CD14-positive monocyte (primary cell): ENCODE measurements around the gene UNC50. TPM values are rescaled to one million over a fixed set of nuclear protein-coding genes. Genes with fewer than 3 reads are reported as not detected.

Source experiments
- DNase-seq, 3 donors: peaks; one replicate each; pipeline ENCODE4 v3.0.0-alpha.2; 2011 to 2022
- H2AFZ ChIP-seq: 2 replicates; pipeline ENCODE4 v1.6.0; 2012; ENCODE audit warnings: mild to moderate bottlenecking, low read depth, low read length, inconsistent platforms; ENCODE audit not compliant: insufficient read depth, poor library complexity, severe bottlenecking
- H3K27ac ChIP-seq, 2 donors: 1 replicate in 1 of 2; 2 replicates in 1 of 2; pipeline ENCODE4 v1.5.1; 2012 to 2013; ENCODE audit warnings: low read length in 2 of 2, control low read depth in 1 of 2, inconsistent platforms in 1 of 2, low read depth in 1 of 2, mild to moderate bottlenecking in 1 of 2
- H3K27me3 ChIP-seq, 2 donors: one replicate each; pipeline versions ENCODE4 v1.6.0 to v1.6.1; 2011 to 2013; ENCODE audit warnings: low read length in 2 of 2; ENCODE audit not compliant: control insufficient read depth in 2 of 2, insufficient read depth in 2 of 2
- H3K36me3 ChIP-seq, 2 donors: replicated peaks in 1 of 2; 1 replicate in 1 of 2; 2 replicates in 1 of 2; pipeline versions ENCODE4 v1.5.1 to v1.6.1; 2012 to 2013; ENCODE audit warnings: low read length in 2 of 2, control low read depth in 1 of 2, inconsistent platforms in 1 of 2, mild to moderate bottlenecking in 1 of 2; ENCODE audit not compliant: insufficient read depth in 2 of 2, control insufficient read depth in 1 of 2
- H3K4me1 ChIP-seq, 2 donors: 1 replicate in 1 of 2; 2 replicates in 1 of 2; pipeline versions ENCODE4 v1.5.1 to v1.6.1; 2012 to 2013; ENCODE audit warnings: low read length in 2 of 2, control low read depth in 1 of 2, inconsistent platforms in 1 of 2, mild to moderate bottlenecking in 1 of 2, moderate library complexity in 1 of 2; ENCODE audit not compliant: insufficient read depth in 2 of 2, control insufficient read depth in 1 of 2
- H3K4me2 ChIP-seq: replicated peaks from 2 replicates; pipeline ENCODE3; 2012; ENCODE audit warnings: low read length, moderate library complexity, mild to moderate bottlenecking; ENCODE audit not compliant: poor library complexity, severe bottlenecking; ENCODE audit errors: extremely low read depth
- H3K4me3 ChIP-seq, 3 experiments: fragments of 200-600 bp in 1 of 3; sonication (generic) in 1 of 3; replicated peaks in 1 of 3; 1 replicate in 2 of 3; 2 replicates in 1 of 3; pipeline ENCODE4 v1.5.1; 2011 to 2013; ENCODE audit warnings: low read length in 3 of 3, mild to moderate bottlenecking in 3 of 3, control low read depth in 2 of 3, low read depth in 2 of 3, inconsistent platforms in 1 of 3, moderate library complexity in 1 of 3
- H3K79me2 ChIP-seq: 2 replicates; pipeline ENCODE4 v1.6.0; 2012; ENCODE audit warnings: mild to moderate bottlenecking, control low read depth, inconsistent platforms, low read length, moderate library complexity; ENCODE audit not compliant: insufficient read depth
- H3K9ac ChIP-seq: 2 replicates; pipeline ENCODE4 v1.6.0; 2017; ENCODE audit warnings: low read length, mild to moderate bottlenecking; ENCODE audit not compliant: insufficient read depth, poor library complexity, severe bottlenecking
- H3K9me3 ChIP-seq, 2 donors: replicated peaks in 1 of 2; 1 replicate in 1 of 2; 2 replicates in 1 of 2; pipeline versions ENCODE4 v1.5.1 to v1.6.1; 2012 to 2013; ENCODE audit warnings: low read length in 2 of 2, control low read depth in 1 of 2; ENCODE audit not compliant: control insufficient read depth in 1 of 2, insufficient read depth in 1 of 2
- H4K20me1 ChIP-seq: 2 replicates; pipeline ENCODE4 v1.6.0; 2012; ENCODE audit warnings: mild to moderate bottlenecking, low read length, control low read depth, moderate library complexity; ENCODE audit not compliant: insufficient read depth
- H3K27ac Mint-ChIP-seq, 7 donors: one replicate each; pipeline ENCODE4 v1.8.0; 2020; ENCODE audit warnings: mild to moderate bottlenecking in 7 of 7, mixed read lengths in 7 of 7, moderate library complexity in 6 of 7, inconsistent platforms in 2 of 7
- H3K27me3 Mint-ChIP-seq, 3 donors: one replicate each; pipeline ENCODE4 v1.8.0; 2021 to 2022; ENCODE audit warnings: low read depth in 3 of 3, mild to moderate bottlenecking in 3 of 3, mixed read lengths in 3 of 3, moderate library complexity in 3 of 3, inconsistent platforms in 1 of 3
- H3K36me3 Mint-ChIP-seq, 2 donors: one replicate each; pipeline ENCODE4 v1.8.0; 2020; ENCODE audit warnings: mixed read lengths in 2 of 2, inconsistent platforms in 1 of 2, mild to moderate bottlenecking in 1 of 2
- H3K4me1 Mint-ChIP-seq: one replicate; pipeline ENCODE4 v1.8.0; 2020; ENCODE audit warnings: mild to moderate bottlenecking, mixed read lengths
- H3K4me3 Mint-ChIP-seq, 2 donors: one replicate each; pipeline ENCODE4 v1.8.0; 2020; ENCODE audit warnings: mild to moderate bottlenecking in 2 of 2, mixed read lengths in 2 of 2, moderate library complexity in 1 of 2
- H3K9me3 Mint-ChIP-seq, 7 donors: one replicate each; pipeline ENCODE4 v1.8.0; 2020 to 2022; ENCODE audit warnings: mixed read lengths in 7 of 7, mild to moderate bottlenecking in 6 of 7, moderate library complexity in 6 of 7, inconsistent platforms in 2 of 7
- WGBS: methylation state at CpG from one replicate; pipeline ENCODE4 v1.1.5; 2013; ENCODE audit warnings: missing lambda C conversion rate; ENCODE audit not compliant: insufficient coverage; 5-methylcytosine and 5-hydroxymethylcytosine counted together
- intact Hi-C, 2 donors: fragments of 100-400 bp; cut with micrococcal nuclease; formaldehyde crosslinking; loops; one replicate each; pipeline versions ENCODE4 v1.15.0 to v1.15.1; 2023
- polyA minus RNA-seq: library from RNA; depleted of rRNA, polyadenylated mRNA; stranded (reverse); fragments of >200 nt; gene quantifications from 2 replicates; pipeline ENCODE4 v1.2.3, GENCODE V29; 2012
- polyA plus RNA-seq, 3 donors: library from polyadenylated mRNA; depleted of rRNA in 1 of 3; unstranded in 2 of 3; stranded (reverse) in 1 of 3; fragments of 300-500 nt in 2 of 3; fragments of >200 nt in 1 of 3; fragmentation: Illumina TruSeq in 2 of 3; gene quantifications; 1 replicate in 2 of 3; 2 replicates in 1 of 3; pipeline ENCODE4 v1.2.3, GENCODE V29; 2012 to 2021
- total RNA-seq, 12 experiments: library from RNA in 1 of 12; stranded (reverse) in 1 of 12; fragments of 120-200 nt in 1 of 12; gene quantifications; one replicate each; pipeline ENCODE4 v1.2.4 and lab custom pipeline; 2013 to 2026; ENCODE audit warnings: mixed read lengths in 6 of 12, inconsistent platforms in 1 of 12
- TF ChIP-seq, protein P1 (sequence below): fragments of 200-600 bp; IDR thresholded peaks from one replicate; pipeline ENCODE4 v1.8.0; 2022; ENCODE audit warnings: antibody characterized with exemption, mild to moderate bottlenecking

Gene UNC50, protein sequence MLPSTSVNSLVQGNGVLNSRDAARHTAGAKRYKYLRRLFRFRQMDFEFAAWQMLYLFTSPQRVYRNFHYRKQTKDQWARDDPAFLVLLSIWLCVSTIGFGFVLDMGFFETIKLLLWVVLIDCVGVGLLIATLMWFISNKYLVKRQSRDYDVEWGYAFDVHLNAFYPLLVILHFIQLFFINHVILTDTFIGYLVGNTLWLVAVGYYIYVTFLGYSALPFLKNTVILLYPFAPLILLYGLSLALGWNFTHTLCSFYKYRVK
- total RNA-seq (2013) = 48.6 TPM
- polyA plus RNA-seq (10 to 100 TPM; 32.5 to 72.0 (median 62.8) TPM), polyA minus RNA-seq (13.7 and 21.2 TPM in 2 replicates), total RNA-seq (lab: John Stamatoyannopoulos, UW) (21.4 to 43.8 (median 31.1) reads per million in 11 experiments)

DNA sequence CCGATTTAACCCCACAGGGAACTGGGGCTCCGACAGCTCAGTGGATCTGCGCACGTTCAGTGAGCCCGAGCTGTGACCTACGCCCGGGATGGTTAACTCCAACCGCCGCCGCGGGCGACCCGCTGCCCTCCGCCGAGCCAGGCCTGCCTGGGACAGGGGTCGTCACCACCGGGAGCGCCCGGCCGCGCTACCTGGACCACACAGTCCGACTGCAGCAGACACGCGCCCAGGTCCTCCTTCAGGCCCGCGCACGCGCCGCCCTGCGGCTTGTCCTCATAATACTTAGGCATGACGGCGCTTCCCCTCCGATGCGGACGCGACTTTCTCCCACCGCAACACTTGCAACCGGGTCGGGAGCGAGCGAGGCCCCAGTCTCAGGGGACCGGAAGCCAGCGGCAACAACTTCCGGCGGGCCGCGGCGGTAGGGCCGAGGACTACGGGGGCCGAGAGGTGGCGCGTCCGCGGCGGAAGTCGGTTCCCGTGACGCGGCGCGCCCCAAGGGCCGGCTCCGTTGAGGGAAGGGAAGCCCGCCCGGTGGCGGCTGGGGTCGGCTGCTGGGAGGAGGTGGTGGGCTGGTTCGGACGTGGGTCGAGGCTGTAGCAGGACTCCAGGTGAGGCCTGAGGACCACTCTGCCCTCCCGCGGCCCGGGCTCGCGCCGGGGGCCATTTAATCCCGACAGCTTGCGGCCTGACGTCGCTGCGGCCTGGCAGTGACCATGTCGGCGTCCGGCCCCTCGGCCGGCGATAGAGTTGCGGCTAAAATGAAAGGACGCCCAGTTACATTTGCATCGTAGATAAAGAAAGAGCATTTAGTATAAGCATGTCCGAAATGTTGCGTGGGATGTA, at the start of gene UNC50, which contains the start of gene COA5:
Gene UNC50 (plus strand): TSS at position 474 of the 846 bp plus-strand sequence. CDS start 1,171 bp downstream, outside the sequence.
Gene COA5 (minus strand): TSS at position 397 of the 846 bp plus-strand sequence. CDS start 107 bp downstream, at position 290.
- TF ChIP-seq, protein P1, sequence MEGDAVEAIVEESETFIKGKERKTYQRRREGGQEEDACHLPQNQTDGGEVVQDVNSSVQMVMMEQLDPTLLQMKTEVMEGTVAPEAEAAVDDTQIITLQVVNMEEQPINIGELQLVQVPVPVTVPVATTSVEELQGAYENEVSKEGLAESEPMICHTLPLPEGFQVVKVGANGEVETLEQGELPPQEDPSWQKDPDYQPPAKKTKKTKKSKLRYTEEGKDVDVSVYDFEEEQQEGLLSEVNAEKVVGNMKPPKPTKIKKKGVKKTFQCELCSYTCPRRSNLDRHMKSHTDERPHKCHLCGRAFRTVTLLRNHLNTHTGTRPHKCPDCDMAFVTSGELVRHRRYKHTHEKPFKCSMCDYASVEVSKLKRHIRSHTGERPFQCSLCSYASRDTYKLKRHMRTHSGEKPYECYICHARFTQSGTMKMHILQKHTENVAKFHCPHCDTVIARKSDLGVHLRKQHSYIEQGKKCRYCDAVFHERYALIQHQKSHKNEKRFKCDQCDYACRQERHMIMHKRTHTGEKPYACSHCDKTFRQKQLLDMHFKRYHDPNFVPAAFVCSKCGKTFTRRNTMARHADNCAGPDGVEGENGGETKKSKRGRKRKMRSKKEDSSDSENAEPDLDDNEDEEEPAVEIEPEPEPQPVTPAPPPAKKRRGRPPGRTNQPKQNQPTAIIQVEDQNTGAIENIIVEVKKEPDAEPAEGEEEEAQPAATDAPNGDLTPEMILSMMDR = no peak
- H3K27me3 Mint-ChIP-seq = no peaks in the 10 kb centered on the region
- no peaks in the 10 kb centered on the region for H3K9me3 Mint-ChIP-seq
- H3K36me3 Mint-ChIP-seq = peaks cover 35 to 43% of the 10 kb centered on the region in 2 donors
- Histone ChIP-seq H3K79me2 (peaks cover 57% of the 10 kb centered on the region), H3K9ac (peak within 1 kb of the TSS; percentile 98), H3K36me3 (peaks cover 27 to 40% of the 10 kb centered on the region in 2 donors), H3K4me3 (peak within 1 kb of the TSS; percentile 70 to 95 (median 95)), H3K4me1 (peaks cover 31 to 33% of the 10 kb centered on the region in 2 donors), H4K20me1 (peaks cover 13% of the 10 kb centered on the region), H3K9me3 (no peaks in the 10 kb centered on the region), H3K4me2 (peak within 1 kb of the TSS; percentile 90), H3K27me3 (no peaks in the 10 kb centered on the region), H2AFZ (peak within 1 kb of the TSS; percentile 97), H3K27ac (peak within 1 kb of the TSS; percentile 79 to 99)
- peak within 1 kb of the TSS; percentile 94 to 98 (median 96) for H3K27ac Mint-ChIP-seq
- peaks cover 47% of the 10 kb centered on the region for H3K4me1 Mint-ChIP-seq
- intact Hi-C loops = loop anchor here (5.0 to 10.0 kb wide), 4 partner anchors 154 to 729 kb away; partner anchors contain the start of genes EIF5B (in 2 of the 2), TXNDC9 (in 2 of the 2), MITD1 (in 1 of the 2) and MRPL30 (in 1 of the 2)
- WGBS = under 1% methylated on average over 92 of the region's 93 CpGs
- H3K4me3 Mint-ChIP-seq = peak within 1 kb of the TSS; percentile 81 to 98
- peak; percentile 90 to 96 (median 94) for DNase-seq
